Ishikawa (cell line): ENCODE results near the gene PBX4.

ENCODE experiments used
- CEBPB ChIP-seq: IDR thresholded peaks from 2 replicates; pipeline ENCODE4 v1.6.1; 2012
- CREB1 ChIP-seq: IDR thresholded peaks from 2 replicates; pipeline ENCODE4 v1.6.1; 2012; ENCODE audit warnings: low read depth
- EGR1 ChIP-seq: IDR thresholded peaks from 2 replicates; pipeline ENCODE4 v1.6.1; 2012
- EP300 ChIP-seq: IDR thresholded peaks from 2 replicates; pipeline ENCODE4 v1.6.1; 2012; ENCODE audit warnings: borderline replicate concordance
- FOXM1 ChIP-seq: IDR thresholded peaks from 2 replicates; pipeline ENCODE4 v1.6.1; 2012; ENCODE audit warnings: low read depth, borderline replicate concordance
- MAX ChIP-seq: IDR thresholded peaks from 2 replicates; pipeline ENCODE4 v1.6.1; 2012
- NFIC ChIP-seq: IDR thresholded peaks from 2 replicates; pipeline ENCODE4 v1.6.1; 2012
- RAD21 ChIP-seq: IDR thresholded peaks from 2 replicates; pipeline ENCODE4 v1.6.1; 2012; ENCODE audit warnings: low read depth
- REST ChIP-seq: IDR thresholded peaks from 2 replicates; pipeline ENCODE4 v1.6.1; 2012; ENCODE audit warnings: low read depth, mild to moderate bottlenecking
- TAF1 ChIP-seq: IDR thresholded peaks from 2 replicates; pipeline ENCODE4 v1.6.1; 2012; ENCODE audit warnings: low read depth, mild to moderate bottlenecking
- TCF12 ChIP-seq: IDR thresholded peaks from 2 replicates; pipeline ENCODE4 v1.6.1; 2012; ENCODE audit warnings: low read depth
- TEAD4 ChIP-seq: IDR thresholded peaks from 2 replicates; pipeline ENCODE4 v1.6.1; 2012
- USF1 ChIP-seq: IDR thresholded peaks from 2 replicates; pipeline ENCODE4 v1.6.1; 2012
- YY1 ChIP-seq: IDR thresholded peaks from 2 replicates; pipeline ENCODE4 v1.6.1; 2012; ENCODE audit warnings: low read depth
- ZBTB7A ChIP-seq: IDR thresholded peaks from 2 replicates; pipeline ENCODE4 v1.6.1; 2012; ENCODE audit warnings: low read depth

The PBX4 gene

GRCh38 chr19:19571071-19571786, 47.3 kb downstream of the PBX4 start:
- TF ChIP-seq USF1, result no peak
- no peak for TF ChIP-seq CREB1
- TF ChIP-seq RAD21, result no peak
- no peak for TF ChIP-seq NFIC
- no peak for TF ChIP-seq ZBTB7A
- no peak for TF ChIP-seq CEBPB
- TF ChIP-seq FOXM1, result no peak
- no peak for TF ChIP-seq TCF12
- no peak for TF ChIP-seq MAX
- TF ChIP-seq REST, result no peak
- no peak for TF ChIP-seq TEAD4
- no peak for TF ChIP-seq EGR1
- TF ChIP-seq EP300, result no peak
- TF ChIP-seq YY1, result no peak
- TF ChIP-seq TAF1, result no peak

GRCh38 chr19:19570571-19570970, 47.9 kb downstream of the PBX4 start:
- no peak for TF ChIP-seq MAX
- no peak for TF ChIP-seq RAD21
- no peak for TF ChIP-seq YY1
- no peak for TF ChIP-seq TEAD4
- no peak for TF ChIP-seq EP300
- TF ChIP-seq NFIC, result no peak
- no peak for TF ChIP-seq FOXM1
- no peak for TF ChIP-seq EGR1
- TF ChIP-seq CEBPB, result no peak
- TF ChIP-seq TAF1, result no peak
- TF ChIP-seq TCF12, result no peak
- TF ChIP-seq REST, result no peak
- no peak for TF ChIP-seq ZBTB7A

- TF ChIP-seq EP300, result no peak
- no peak for TF ChIP-seq ZBTB7A
- TF ChIP-seq EGR1, result no peak
- no peak for TF ChIP-seq REST
- no peak for TF ChIP-seq FOXM1
- TF ChIP-seq NFIC, result no peak
- TF ChIP-seq MAX, result no peak
- no peak for TF ChIP-seq CREB1
- no peak for TF ChIP-seq TEAD4
- TF ChIP-seq TAF1, result no peak
- TF ChIP-seq CEBPB, result no peak
- TF ChIP-seq YY1, result no peak
- no peak for TF ChIP-seq TCF12
- TF ChIP-seq RAD21, result no peak
- TF ChIP-seq USF1, result no peak
Observed at GRCh38 chr19:19568802-19569756, 49.4 kb downstream of the PBX4 start.
